ENCODE results near the gene BLTP3B.
A peak's percentile ranks its signal among the peaks of the same experiment; 100 is the strongest.

BLTP3B gene

GRCh38 chr12:100159391-100160104 lies 16.9 kb upstream of the BLTP3B start:
- no peak for DNase-seq

- DNase-seq: no peak
Observed at GRCh38 chr12:100158535-100158934, 15.9 kb upstream of the BLTP3B start.

- DNase-seq: no peak
Observed at GRCh38 chr12:100157427-100157821, 14.8 kb upstream of the BLTP3B start.

GRCh38 chr12:100156731-100157426 lies 14.2 kb upstream of the BLTP3B start:
- DNase-seq: no peak

- no peak for DNase-seq
Observed at GRCh38 chr12:100154474-100155247, 12.0 kb upstream of the BLTP3B start.

GRCh38 chr12:100153131-100153530 lies 10.5 kb upstream of the BLTP3B start:
- DNase-seq: no peak

GRCh38 chr12:100151769-100152168 lies 9.1 kb upstream of the BLTP3B start:
- no peak for DNase-seq

- no peak for DNase-seq
Observed at GRCh38 chr12:100146252-100146651, 3.6 kb upstream of the BLTP3B start.

GRCh38 chr12:100145643-100146042 lies 3.0 kb upstream of the BLTP3B start:
- no peak for DNase-seq

- DNase-seq: peak; percentile 76
Observed at GRCh38 chr12:100141998-100142850, 450 bp downstream of the BLTP3B start.

- no peak for DNase-seq
Observed at GRCh38 chr12:100141666-100141997, 1.0 kb downstream of the BLTP3B start.

GRCh38 chr12:100138803-100139098 lies 3.9 kb downstream of the BLTP3B start:
- DNase-seq: no peak

- no peak for DNase-seq
Observed at GRCh38 chr12:100138048-100138802, 4.4 kb downstream of the BLTP3B start.

GRCh38 chr12:100133200-100133599 lies 9.5 kb downstream of the BLTP3B start:
- DNase-seq: no peak

GRCh38 chr12:100128512-100128908 lies 14.2 kb downstream of the BLTP3B start:
- DNase-seq: no peak

GRCh38 chr12:100127766-100128511 lies 14.7 kb downstream of the BLTP3B start:
- DNase-seq: no peak

GRCh38 chr12:100123316-100124095 lies 19.2 kb downstream of the BLTP3B start:
- DNase-seq: no peak

GRCh38 chr12:100120355-100120754 lies 22.3 kb downstream of the BLTP3B start:
- no peak for DNase-seq

- no peak for DNase-seq
Observed at GRCh38 chr12:100115291-100115690, 27.4 kb downstream of the BLTP3B start.

- no peak for DNase-seq
Observed at GRCh38 chr12:100114574-100114973, 28.1 kb downstream of the BLTP3B start.

- no peak for DNase-seq
Observed at GRCh38 chr12:100110276-100110675, 32.4 kb downstream of the BLTP3B start.

Data from NCI-H1092 treated with DMSO at 0.1 percent for 48 hours (cell line).